ENCODE data around the gene KSR1.

The KSR1 gene

GRCh38 chr17:27616414-27616813 is 160.2 kb downstream of the KSR1 start:
- ChIA-PET POLR2A (no interaction called here), CTCF (interaction anchor here (0.7 kb wide), 1 partner anchor 55 kb away, joined by 3 read pairs; no protein-coding TSS in a partner anchor)
- TF ChIP-seq CTBP1 (IDR thresholded peaks at IDR 0.05; ENCODE audit: borderline replicate concordance) (no peak), LEF1 (IDR thresholded peaks at IDR 0.05; ENCODE audit: borderline replicate concordance) (no peak), SUZ12 (IDR thresholded peaks at IDR 0.05) (no peak), PKNOX1 (IDR thresholded peaks at IDR 0.05) (no peak), L3MBTL2 (conservative IDR thresholded peaks at IDR 0.05) (no peak), ZNF384 (IDR thresholded peaks at IDR 0.05) (no peak), FOXK2 (IDR thresholded peaks at IDR 0.05) (no peak), ELF4 (IDR thresholded peaks at IDR 0.05) (no peak)
- DNase-seq (ENCODE audit: extremely low spot score), result no peak

- TF ChIP-seq FOXA1 (IDR thresholded peaks at IDR 0.05), result no peak
- TF ChIP-seq SUZ12 (IDR thresholded peaks at IDR 0.05), result no peak
- no peak for TF ChIP-seq ZNF384 (IDR thresholded peaks at IDR 0.05)
- TF ChIP-seq L3MBTL2 (conservative IDR thresholded peaks at IDR 0.05), result no peak
- no peak for TF ChIP-seq CTBP1 (IDR thresholded peaks at IDR 0.05; ENCODE audit: borderline replicate concordance)
- TF ChIP-seq ARNT (IDR thresholded peaks at IDR 0.05), result no peak
- TF ChIP-seq FOXM1 (IDR thresholded peaks at IDR 0.05; ENCODE audit: borderline replicate concordance), result no peak
- TF ChIP-seq BHLHE40 (IDR thresholded peaks at IDR 0.05; ENCODE audit: borderline replicate concordance), result no peak
- TF ChIP-seq ELF4 (IDR thresholded peaks at IDR 0.05), result no peak
- no peak for TF ChIP-seq TARDBP (IDR thresholded peaks at IDR 0.05)
- TF ChIP-seq HDGF (IDR thresholded peaks at IDR 0.05; ENCODE audit: borderline replicate concordance), result no peak
- no peak for TF ChIP-seq PKNOX1 (IDR thresholded peaks at IDR 0.05)
- TF ChIP-seq SP1 (IDR thresholded peaks at IDR 0.05), result no peak
- no peak for TF ChIP-seq NFRKB (IDR thresholded peaks at IDR 0.05)
- no peak for TF ChIP-seq LEF1 (IDR thresholded peaks at IDR 0.05; ENCODE audit: borderline replicate concordance)
- no peak for TF ChIP-seq FOXK2 (IDR thresholded peaks at IDR 0.05)
- ChIA-PET CTCF (interaction anchor here (0.7 kb wide), 1 partner anchor 378 kb away, joined by 3 read pairs; no protein-coding TSS in a partner anchor), POLR2A (no interaction called here)
- no peak for DNase-seq (ENCODE audit: extremely low spot score)
These were observed 162.2 kb downstream of the KSR1 start for GRCh38 chr17:27618417-27618816.

GRCh38 chr17:27620721-27621120 is 164.5 kb downstream of the KSR1 start:
- TF ChIP-seq CTBP1 (IDR thresholded peaks at IDR 0.05; ENCODE audit: borderline replicate concordance) (no peak), FOXK2 (IDR thresholded peaks at IDR 0.05) (no peak), PKNOX1 (IDR thresholded peaks at IDR 0.05) (no peak), ZNF384 (IDR thresholded peaks at IDR 0.05) (no peak), L3MBTL2 (conservative IDR thresholded peaks at IDR 0.05) (no peak), BHLHE40 (IDR thresholded peaks at IDR 0.05; ENCODE audit: borderline replicate concordance) (no peak), ELF4 (IDR thresholded peaks at IDR 0.05) (no peak), FOXM1 (IDR thresholded peaks at IDR 0.05; ENCODE audit: borderline replicate concordance) (no peak), SP1 (IDR thresholded peaks at IDR 0.05) (no peak), SUZ12 (IDR thresholded peaks at IDR 0.05) (no peak), LEF1 (IDR thresholded peaks at IDR 0.05; ENCODE audit: borderline replicate concordance) (no peak)
- POLR2A ChIA-PET, result no interaction called here
- no peak for DNase-seq (ENCODE audit: extremely low spot score)
- CTCF ChIA-PET, result no interaction called here

GRCh38 chr17:27621536-27621935 is 165.3 kb downstream of the KSR1 start:
- TF ChIP-seq BHLHE40 (IDR thresholded peaks at IDR 0.05; ENCODE audit: borderline replicate concordance) (no peak), TARDBP (IDR thresholded peaks at IDR 0.05) (no peak), CTBP1 (IDR thresholded peaks at IDR 0.05; ENCODE audit: borderline replicate concordance) (no peak), ELF4 (IDR thresholded peaks at IDR 0.05) (no peak), HDGF (IDR thresholded peaks at IDR 0.05; ENCODE audit: borderline replicate concordance) (no peak), FOXA1 (IDR thresholded peaks at IDR 0.05) (no peak), PKNOX1 (IDR thresholded peaks at IDR 0.05) (no peak), SP1 (IDR thresholded peaks at IDR 0.05) (no peak), ARNT (IDR thresholded peaks at IDR 0.05) (no peak), FOXK2 (IDR thresholded peaks at IDR 0.05) (no peak), FOXM1 (IDR thresholded peaks at IDR 0.05; ENCODE audit: borderline replicate concordance) (no peak), SUZ12 (IDR thresholded peaks at IDR 0.05) (no peak), LEF1 (IDR thresholded peaks at IDR 0.05; ENCODE audit: borderline replicate concordance) (no peak), NFRKB (IDR thresholded peaks at IDR 0.05) (no peak)
- no peak for DNase-seq (ENCODE audit: extremely low spot score)
- ChIA-PET POLR2A (no interaction called here), CTCF (no interaction called here)

GRCh38 chr17:27621942-27622559 is 165.8 kb downstream of the KSR1 start:
- DNase-seq (ENCODE audit: extremely low spot score), result no peak
- TF ChIP-seq ELF4 (IDR thresholded peaks at IDR 0.05), result no peak
- TF ChIP-seq FOXM1 (IDR thresholded peaks at IDR 0.05; ENCODE audit: borderline replicate concordance), result no peak
- no peak for TF ChIP-seq ZNF384 (IDR thresholded peaks at IDR 0.05)
- TF ChIP-seq FOXA1 (IDR thresholded peaks at IDR 0.05), result no peak
- TF ChIP-seq BHLHE40 (IDR thresholded peaks at IDR 0.05; ENCODE audit: borderline replicate concordance), result no peak
- no peak for TF ChIP-seq TARDBP (IDR thresholded peaks at IDR 0.05)
- TF ChIP-seq FOXK2 (IDR thresholded peaks at IDR 0.05), result no peak
- no peak for TF ChIP-seq CTBP1 (IDR thresholded peaks at IDR 0.05; ENCODE audit: borderline replicate concordance)
- TF ChIP-seq LEF1 (IDR thresholded peaks at IDR 0.05; ENCODE audit: borderline replicate concordance), result no peak
- no peak for TF ChIP-seq L3MBTL2 (conservative IDR thresholded peaks at IDR 0.05)
- TF ChIP-seq ARNT (IDR thresholded peaks at IDR 0.05), result no peak
- no peak for TF ChIP-seq PKNOX1 (IDR thresholded peaks at IDR 0.05)
- no peak for TF ChIP-seq SP1 (IDR thresholded peaks at IDR 0.05)
- TF ChIP-seq NFRKB (IDR thresholded peaks at IDR 0.05), result no peak
- POLR2A ChIA-PET, result no interaction called here
- CTCF ChIA-PET, result no interaction called here
